Left lung (tissue), 10 donors: ENCODE results near the gene PPFIA2. TPM values are rescaled to one million over a fixed set of nuclear protein-coding genes. Genes with fewer than 3 reads are reported as not detected.
A peak's percentile ranks its signal among the peaks of the same experiment; 100 is the strongest.

ENCODE experiments used
- ATAC-seq: fragments of 200-7000 bp; cut with Tn5 transposase; one replicate; pipeline ENCODE4 v1.9.1; 2020; ENCODE audit warnings: moderate library complexity
- DNase-seq, 4 donors: peaks; one replicate each; pipeline ENCODE4 v3.0.0-alpha.2; 2013 to 2020
- H3K27ac ChIP-seq, 2 donors: fragments of 200-600 bp; sonication (generic) in 1 of 2; one replicate each; pipeline versions ENCODE4 v1.5.0 to v1.8.0; 2020 to 2021
- H3K27me3 ChIP-seq, 2 donors: fragments of 200-600 bp; sonication (generic) in 1 of 2; one replicate each; pipeline versions ENCODE4 v1.5.0 to v1.8.0; 2020 to 2021
- H3K36me3 ChIP-seq, 2 donors: fragments of 200-600 bp; sonication (generic) in 1 of 2; one replicate each; pipeline versions ENCODE4 v1.5.0 to v1.8.0; 2020 to 2021
- H3K4me1 ChIP-seq, 2 donors: fragments of 200-600 bp; one replicate each; pipeline ENCODE4 v1.8.0; 2021
- H3K4me3 ChIP-seq, 2 donors: fragments of 200-600 bp; sonication (generic) in 1 of 2; one replicate each; pipeline versions ENCODE4 v1.5.0 to v1.8.0; 2020 to 2021; ENCODE audit warnings: mild to moderate bottlenecking in 1 of 2
- H3K9me3 ChIP-seq, 2 donors: fragments of 200-600 bp; sonication (generic) in 1 of 2; one replicate each; pipeline versions ENCODE4 v1.5.0 to v1.8.0; 2020 to 2021
- intact Hi-C, 2 donors: fragments of 100-400 bp; cut with DNase I; formaldehyde crosslinking; loops; one replicate each; pipeline versions ENCODE4 v1.11.2 to v1.14.2; 2022
- polyA plus RNA-seq, 6 donors: library from polyadenylated mRNA; unstranded; fragments of 120-200 nt; gene quantifications; one replicate each; pipeline ENCODE4 v1.2.1, GENCODE V29; 2013; ENCODE audit not compliant: insufficient read length in 6 of 6
- total RNA-seq, 2 donors: library from RNA; stranded (reverse); fragmentation: NEBNext Ultra II Directional; extraction: Animal tissue kit (Norgen Biotek cat#: 25700); gene quantifications; one replicate each; pipeline ENCODE4 v1.2.1, GENCODE V29; 2021
- TF ChIP-seq, protein P1 (sequence below), 2 donors: fragments of 200-600 bp; sonication (generic) in 1 of 2; IDR thresholded peaks; one replicate each; pipeline versions ENCODE4 v1.5.0 to v1.8.0; 2021; ENCODE audit warnings: antibody characterized with exemption in 2 of 2
- donor health status: DM: no; HTN: yes; CAD: no.
- donor health status: DM: no; HTN: no; CAD: no.

PPFIA2 gene
- total and polyA plus RNA-seq, 8 donors: 1.1 to 3.5 (median 1.9) TPM

DNA sequence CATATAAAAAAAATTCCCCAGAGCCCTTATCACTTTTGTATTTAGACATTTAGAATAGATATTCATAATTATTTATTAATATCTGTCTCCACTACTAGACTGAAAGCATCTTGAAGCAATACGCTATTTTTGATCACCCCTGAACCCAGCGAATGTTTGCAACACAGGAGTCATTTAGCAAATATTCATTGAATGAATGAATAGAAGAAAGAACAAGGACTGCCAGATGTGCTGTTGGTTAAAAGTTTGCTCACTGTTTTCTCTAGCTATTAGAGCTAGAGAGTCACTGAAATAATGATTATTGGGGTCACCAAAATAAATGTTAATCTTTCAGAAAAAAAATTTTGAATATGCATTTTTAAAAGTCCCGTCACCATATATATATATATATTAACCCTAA, 506.9 kb downstream of the PPFIA2 start:
- ATAC-seq (no peak), DNase-seq (no peak)
- TF ChIP-seq, protein P1, sequence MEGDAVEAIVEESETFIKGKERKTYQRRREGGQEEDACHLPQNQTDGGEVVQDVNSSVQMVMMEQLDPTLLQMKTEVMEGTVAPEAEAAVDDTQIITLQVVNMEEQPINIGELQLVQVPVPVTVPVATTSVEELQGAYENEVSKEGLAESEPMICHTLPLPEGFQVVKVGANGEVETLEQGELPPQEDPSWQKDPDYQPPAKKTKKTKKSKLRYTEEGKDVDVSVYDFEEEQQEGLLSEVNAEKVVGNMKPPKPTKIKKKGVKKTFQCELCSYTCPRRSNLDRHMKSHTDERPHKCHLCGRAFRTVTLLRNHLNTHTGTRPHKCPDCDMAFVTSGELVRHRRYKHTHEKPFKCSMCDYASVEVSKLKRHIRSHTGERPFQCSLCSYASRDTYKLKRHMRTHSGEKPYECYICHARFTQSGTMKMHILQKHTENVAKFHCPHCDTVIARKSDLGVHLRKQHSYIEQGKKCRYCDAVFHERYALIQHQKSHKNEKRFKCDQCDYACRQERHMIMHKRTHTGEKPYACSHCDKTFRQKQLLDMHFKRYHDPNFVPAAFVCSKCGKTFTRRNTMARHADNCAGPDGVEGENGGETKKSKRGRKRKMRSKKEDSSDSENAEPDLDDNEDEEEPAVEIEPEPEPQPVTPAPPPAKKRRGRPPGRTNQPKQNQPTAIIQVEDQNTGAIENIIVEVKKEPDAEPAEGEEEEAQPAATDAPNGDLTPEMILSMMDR (IDR thresholded peaks at IDR 0.05): no peak
- Histone ChIP-seq H3K27ac (no peak overlapping the region), H3K27me3 (no peaks in the 10 kb centered on the region), H3K36me3 (no peaks in the 10 kb centered on the region), H3K4me3 (no peak overlapping the region), H3K4me1 (no peaks in the 10 kb centered on the region), H3K9me3 (no peaks in the 10 kb centered on the region)
- intact Hi-C loops: no loop called here

DNA sequence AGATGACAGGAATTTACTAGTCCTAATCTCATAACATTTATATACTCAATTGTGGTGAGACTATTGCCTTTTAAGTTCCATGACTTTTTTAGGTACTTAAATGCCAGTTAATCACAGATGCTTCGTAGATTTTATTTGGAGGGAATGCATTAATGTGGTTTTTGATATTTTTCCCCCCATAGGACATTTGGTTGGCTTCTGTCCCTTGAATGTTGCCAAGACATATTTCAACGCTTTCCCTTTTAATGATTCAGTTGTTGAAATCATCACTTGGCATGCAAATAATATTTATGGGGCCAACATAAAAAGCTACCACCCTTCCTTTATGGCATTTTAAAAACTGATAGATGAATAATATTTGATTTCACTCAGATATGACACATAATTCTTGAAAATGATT, 509.2 kb downstream of the PPFIA2 start:
- ATAC-seq: no peak
- no peak overlapping the region for H3K4me3 ChIP-seq
- intact Hi-C loops: no loop called here
- no peaks in the 10 kb centered on the region for H3K9me3 ChIP-seq
- H3K27me3 ChIP-seq: no peaks in the 10 kb centered on the region
- H3K36me3 ChIP-seq: no peaks in the 10 kb centered on the region
- DNase-seq: no peak
- TF ChIP-seq, protein P1 (IDR thresholded peaks at IDR 0.05): no peak
- no peak overlapping the region for H3K27ac ChIP-seq
- H3K4me1 ChIP-seq: no peaks in the 10 kb centered on the region

DNA sequence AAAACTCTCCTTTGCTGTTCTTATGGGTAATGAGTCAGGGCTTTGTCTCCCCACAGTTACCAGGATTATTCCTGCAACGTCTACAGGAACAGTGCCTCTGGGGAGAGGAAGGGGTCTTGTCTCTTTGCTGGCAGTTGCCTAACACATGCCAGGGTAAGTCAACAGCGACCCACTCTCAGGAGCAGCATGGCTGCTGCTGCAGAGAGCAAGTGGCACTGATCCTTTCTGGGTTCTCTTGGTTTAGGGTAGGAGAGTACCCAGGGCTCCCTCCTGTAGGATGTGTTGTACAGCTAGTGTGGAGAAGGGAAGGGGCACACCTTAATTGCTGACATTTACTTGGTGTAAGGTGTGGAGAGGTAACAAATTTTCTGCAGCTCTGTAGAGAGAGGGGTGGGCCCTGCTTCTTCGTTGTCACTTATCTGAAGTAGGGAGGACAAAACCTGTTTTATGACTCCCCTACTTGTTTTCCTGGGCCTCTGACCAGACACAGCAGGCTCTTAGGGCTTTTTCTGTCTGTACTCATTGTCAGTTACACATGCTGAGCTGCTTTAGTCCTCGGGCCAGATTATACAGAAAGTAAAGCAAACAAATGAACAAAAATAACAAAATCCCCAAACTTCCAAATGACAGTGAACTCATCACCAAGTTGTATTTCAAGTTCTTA, 513.1 kb downstream of the PPFIA2 start:
- H3K4me1 ChIP-seq: no peaks in the 10 kb centered on the region
- H3K27me3 ChIP-seq: no peaks in the 10 kb centered on the region
- H3K27ac ChIP-seq: no peak overlapping the region
- ATAC-seq (peak; percentile 23), DNase-seq (no peak)
- H3K4me3 ChIP-seq: no peak overlapping the region
- H3K9me3 ChIP-seq: no peaks in the 10 kb centered on the region
- TF ChIP-seq, protein P1 (IDR thresholded peaks at IDR 0.05): no peak
- intact Hi-C loops: no loop called here
- no peaks in the 10 kb centered on the region for H3K36me3 ChIP-seq

DNA sequence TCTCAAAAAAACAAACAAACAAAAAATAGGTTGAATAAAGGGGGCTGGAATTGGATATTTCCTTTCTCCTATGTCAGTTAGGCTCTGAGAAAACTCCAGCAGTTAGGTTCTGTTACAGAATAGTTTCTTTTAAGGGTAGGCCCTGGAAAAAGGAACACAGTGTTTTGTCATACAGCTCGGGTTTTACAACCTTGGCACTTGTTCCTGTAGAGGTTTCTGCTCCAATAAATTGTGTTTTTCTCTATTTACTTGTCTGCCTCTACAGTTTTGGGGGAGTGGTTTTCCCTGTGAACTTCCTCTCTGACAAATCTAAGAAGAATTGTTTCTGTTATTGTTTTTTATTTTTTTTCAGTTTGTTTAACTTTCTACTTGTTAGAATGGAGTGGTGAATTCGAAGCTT, 513.7 kb downstream of the PPFIA2 start:
- Histone ChIP-seq H3K27ac (no peak overlapping the region), H3K4me3 (no peak overlapping the region), H3K27me3 (no peaks in the 10 kb centered on the region), H3K9me3 (no peaks in the 10 kb centered on the region), H3K36me3 (no peaks in the 10 kb centered on the region), H3K4me1 (no peaks in the 10 kb centered on the region)
- TF ChIP-seq, protein P1 (IDR thresholded peaks at IDR 0.05): no peak
- DNase-seq: no peak
- intact Hi-C loops: no loop called here
- ATAC-seq: no peak

DNA sequence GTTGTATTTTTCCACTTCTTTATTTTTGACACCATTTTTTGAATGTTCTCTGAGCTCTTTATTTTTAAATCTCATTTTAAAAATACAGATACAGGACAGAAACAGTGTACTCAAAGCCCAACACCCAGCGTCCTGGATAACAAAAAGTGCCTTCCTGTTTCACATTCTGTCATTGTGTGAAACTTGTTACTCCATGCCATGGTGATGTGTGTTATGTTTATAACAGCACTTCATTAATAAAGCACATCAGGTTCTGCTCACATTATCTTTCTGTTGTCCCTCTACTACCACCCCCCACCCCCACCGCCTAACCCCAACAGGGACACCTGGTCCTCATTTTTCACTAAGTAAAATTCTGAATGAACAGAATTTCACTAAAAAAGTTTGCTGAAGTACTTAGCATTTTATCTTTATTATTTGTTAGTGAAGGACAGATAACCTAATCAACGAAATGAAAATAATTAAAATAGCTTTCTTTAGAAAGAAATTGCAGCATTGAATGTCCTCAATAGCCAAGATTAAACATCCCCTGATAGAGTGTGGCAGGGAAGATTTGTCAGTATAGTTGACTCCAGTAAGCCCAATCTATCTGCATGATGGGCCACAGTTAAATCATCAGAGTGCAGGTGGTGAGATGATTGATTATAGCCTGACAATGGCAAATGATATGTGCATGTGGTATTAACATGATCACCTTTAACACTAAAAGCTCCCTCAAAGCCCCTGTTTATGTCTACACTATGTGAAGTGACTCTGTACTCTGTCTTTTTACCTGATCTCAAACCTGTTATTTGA, 527.4 kb downstream of the PPFIA2 start:
- no peak for ATAC-seq
- Histone ChIP-seq H3K4me1 (no peaks in the 10 kb centered on the region), H3K36me3 (no peaks in the 10 kb centered on the region), H3K27ac (no peak overlapping the region), H3K27me3 (no peaks in the 10 kb centered on the region), H3K4me3 (no peak overlapping the region), H3K9me3 (no peaks in the 10 kb centered on the region)
- TF ChIP-seq, protein P1 (IDR thresholded peaks at IDR 0.05): no peak
- DNase-seq: no peak
- intact Hi-C loops: no loop called here
